CD4-positive, alpha-beta T cell treated with Interleukin-15 for 1 hour (primary cell): Measurements from ENCODE around the gene EID1.

Source experiments
- DNase-seq: peaks from one replicate; pipeline ENCODE4 v3.0.0-alpha.2; 2020

Gene EID1

DNA sequence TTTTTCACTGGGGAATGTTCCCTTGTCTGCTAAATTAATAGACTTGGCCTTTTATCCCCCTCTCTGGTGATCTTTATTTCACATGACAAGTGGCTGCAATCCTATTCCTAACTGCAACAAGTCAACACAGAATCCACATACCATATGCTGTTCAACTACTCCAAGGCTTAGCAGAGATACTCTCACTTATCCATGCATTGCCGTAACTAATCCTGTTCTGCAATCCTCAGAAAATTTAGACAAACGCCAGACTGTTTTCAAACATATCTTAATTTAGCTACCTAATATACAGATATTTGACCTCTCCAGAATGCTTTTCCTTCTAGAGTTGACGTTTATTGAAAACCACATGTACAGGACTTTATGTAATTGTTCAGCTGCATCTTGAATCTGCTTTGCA lies 37.9 kb downstream of the EID1 start:
- DNase-seq: no peak

DNA sequence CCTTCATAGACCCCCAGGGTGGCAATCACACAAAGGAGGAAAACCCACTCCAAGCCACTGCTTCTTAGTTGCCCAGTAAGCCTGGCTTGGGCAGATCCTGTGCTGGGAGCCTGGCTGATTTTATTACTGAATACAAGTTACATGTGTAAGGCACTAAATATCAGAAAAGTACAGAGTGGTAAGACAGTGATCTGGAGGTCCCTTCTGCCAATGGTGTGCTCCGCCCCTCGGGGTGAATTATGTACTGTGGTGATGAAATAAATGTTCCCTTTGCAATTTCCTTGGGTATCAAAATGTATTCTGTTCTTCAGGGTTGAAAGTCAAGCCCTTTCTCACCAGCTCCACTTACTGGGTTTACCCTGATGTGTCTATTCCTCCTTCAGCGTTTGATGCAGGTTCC lies 38.8 kb downstream of the EID1 start:
- no peak for DNase-seq

DNA sequence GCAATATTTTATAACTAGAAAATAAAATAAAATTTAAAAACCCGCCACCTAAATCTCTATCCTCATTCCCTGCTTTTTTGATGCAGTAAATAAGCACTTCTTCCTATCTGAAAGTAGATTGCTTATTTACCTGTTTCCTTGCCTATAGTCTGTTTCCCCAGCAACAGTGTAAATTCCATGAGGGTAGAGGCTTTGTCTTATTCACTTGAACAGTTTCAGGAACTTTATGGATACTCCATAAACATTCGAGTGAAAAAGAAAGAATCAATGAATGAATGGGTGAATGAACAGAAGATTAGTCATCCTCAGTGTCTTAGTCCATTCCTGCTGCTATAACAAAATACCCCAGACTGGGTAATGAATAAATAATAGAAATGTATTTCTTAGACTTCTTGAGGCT lies 44.1 kb downstream of the EID1 start:
- DNase-seq: no peak

DNA sequence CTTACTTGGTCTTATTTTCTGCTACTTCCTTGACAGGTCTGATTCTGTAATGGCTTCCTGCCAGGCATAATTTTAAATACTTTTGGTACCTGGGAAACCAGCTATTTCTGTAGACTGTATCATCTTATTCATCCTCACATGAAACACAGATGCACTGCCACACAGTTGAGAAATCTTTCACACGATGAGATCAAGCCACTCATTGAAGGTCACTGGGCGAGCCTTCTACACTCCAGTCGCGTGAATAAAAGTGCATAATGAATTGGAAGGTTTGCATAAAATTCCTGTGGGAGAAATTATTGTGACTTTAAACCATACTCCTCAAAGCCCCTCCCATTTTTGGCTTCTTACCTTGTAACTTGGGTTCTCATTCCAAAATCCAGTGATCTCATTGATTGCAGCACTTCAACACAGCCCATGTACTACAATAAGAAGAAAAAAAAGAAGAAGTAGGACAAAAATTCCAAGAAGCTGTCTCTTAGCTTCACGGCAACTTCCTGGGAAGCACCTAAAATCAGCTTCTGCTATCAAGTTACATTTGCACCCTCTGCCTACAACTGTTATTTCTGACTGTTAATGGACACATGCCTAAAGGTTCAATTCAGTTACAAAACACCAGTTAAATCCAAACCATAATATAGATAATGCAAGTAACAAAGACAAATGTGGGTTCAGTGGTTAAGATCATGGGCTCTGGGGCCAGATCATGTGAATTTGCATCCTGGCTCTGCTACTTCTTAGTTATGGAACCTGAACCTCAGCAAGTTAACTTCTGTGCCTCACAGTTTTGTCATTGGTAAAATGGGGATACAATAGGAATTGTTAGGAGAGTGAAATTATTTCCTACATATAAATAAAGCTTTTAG lies 46.8 kb downstream of the EID1 start:
- DNase-seq: no peak

DNA sequence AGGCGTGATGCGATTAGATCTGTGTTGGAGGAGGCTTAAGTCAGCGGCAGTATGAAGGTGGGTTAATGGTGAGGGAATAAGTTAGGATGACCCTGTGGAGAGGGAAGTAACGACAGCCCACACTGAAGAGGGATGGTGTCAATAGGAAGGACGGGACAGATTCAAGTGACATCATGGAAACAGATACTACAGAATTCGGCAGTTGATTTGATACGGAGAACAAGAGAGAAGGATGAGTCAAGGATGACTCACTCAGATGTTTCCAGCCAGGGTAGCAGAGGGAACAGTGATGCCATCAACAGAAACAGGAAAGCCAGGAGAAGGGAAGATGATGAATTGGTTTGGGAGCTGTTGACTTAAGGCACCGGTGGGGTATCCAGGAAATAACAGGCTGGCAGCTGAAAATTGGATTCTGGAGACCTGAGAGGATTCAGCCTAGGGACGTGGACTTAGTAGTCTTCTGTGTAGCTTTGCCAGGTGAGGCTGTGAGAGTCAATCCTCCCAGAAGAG lies 47.8 kb downstream of the EID1 start:
- no peak for DNase-seq

DNA sequence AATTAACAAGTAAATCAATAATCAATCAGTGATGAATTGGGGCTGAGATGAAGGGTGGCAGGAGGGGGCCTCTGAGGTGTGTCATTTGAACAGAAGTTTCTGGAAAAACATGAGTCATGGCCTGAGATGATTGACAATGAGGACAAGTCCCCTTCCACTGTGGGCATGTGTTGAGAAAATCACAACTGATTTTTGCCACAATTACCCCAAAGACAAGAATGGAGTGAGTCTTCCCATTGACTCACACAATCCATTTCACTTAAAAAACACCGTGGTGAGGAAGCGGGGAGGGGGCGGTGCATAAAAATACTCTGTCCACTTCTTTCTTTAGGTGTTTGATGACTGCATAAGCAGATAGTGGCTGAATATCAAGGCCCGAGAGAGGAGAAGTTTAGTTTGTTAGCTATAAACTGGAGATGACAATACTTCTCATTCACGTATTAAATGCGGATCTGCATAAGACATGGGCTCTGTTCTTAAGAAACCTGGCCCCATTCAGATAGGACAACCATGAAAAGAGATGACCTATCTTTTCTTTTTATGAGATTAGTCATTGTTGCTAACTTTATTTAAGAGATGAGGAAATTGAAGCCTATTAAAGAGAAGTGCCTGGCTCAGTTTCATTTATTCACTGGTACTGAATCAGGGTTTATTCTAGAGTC lies 51.1 kb downstream of the EID1 start:
- DNase-seq: no peak

DNA sequence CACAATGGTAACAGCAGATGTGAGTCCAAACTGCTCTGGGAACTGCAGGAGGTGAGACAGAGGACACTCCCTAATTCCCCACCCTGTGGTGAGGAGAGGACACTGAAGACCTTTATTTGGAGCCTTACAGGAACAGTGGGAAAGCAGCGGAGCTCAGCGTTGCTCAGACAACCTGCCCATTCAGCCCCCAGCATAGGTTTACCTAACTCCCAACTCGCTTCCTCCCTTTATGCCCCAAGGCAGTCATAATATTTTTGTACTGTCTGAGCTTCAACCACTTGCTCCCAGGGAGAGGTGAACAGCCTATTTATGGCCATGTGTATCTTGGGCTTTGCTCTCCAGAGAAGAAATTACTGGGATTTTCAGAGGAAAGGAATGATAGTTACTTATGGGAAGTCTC lies 51.7 kb downstream of the EID1 start:
- no peak for DNase-seq
